ENCODE data around the gene FTSJ1.
"Not testable (repeated sequence)": the region's sequence is repeated elsewhere in the genome, so short reads cannot be mapped to it uniquely, and the experiment has no call there.

FTSJ1 gene

GRCh38 chrX:48522291-48522690 lies 46.3 kb downstream of the FTSJ1 start:
- DNase-seq (ENCODE audit: extremely low spot score) = no peak
- ChIA-PET POLR2A (interaction anchor here (0.8 to 1.8 kb wide), 4 partner anchors 8 to 17 kb away, joined by 3 to 10 read pairs (median 4); partner anchors contain the start of gene TBC1D25), CTCF (no interaction called here)
- TF ChIP-seq FOXA1 (IDR thresholded peaks at IDR 0.05) (no peak), L3MBTL2 (conservative IDR thresholded peaks at IDR 0.05) (no peak), TARDBP (IDR thresholded peaks at IDR 0.05) (no peak), FOXK2 (IDR thresholded peaks at IDR 0.05) (no peak), NFRKB (IDR thresholded peaks at IDR 0.05) (no peak), FOXM1 (IDR thresholded peaks at IDR 0.05; ENCODE audit: borderline replicate concordance) (no peak), ARNT (IDR thresholded peaks at IDR 0.05) (no peak), LEF1 (IDR thresholded peaks at IDR 0.05; ENCODE audit: borderline replicate concordance) (no peak), ELF4 (IDR thresholded peaks at IDR 0.05) (no peak), CTBP1 (IDR thresholded peaks at IDR 0.05; ENCODE audit: borderline replicate concordance) (no peak)

DNA sequence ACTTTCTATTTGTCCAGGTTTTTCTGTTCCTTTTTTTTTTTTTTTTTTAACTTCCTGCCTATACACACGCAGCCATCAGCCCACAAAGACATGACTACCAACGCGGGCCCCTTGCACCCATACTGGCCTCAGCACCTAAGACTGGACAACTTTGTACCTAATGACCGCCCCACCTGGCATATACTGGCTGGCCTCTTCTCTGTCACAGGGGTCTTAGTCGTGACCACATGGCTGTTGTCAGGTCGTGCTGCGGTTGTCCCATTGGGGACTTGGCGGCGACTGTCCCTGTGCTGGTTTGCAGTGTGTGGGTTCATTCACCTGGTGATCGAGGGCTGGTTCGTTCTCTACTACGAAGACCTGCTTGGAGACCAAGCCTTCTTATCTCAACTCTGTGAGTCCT lies 47.7 kb downstream of the FTSJ1 start:
- DNase-seq (ENCODE audit: extremely low spot score) = no peak
- ChIA-PET CTCF (no interaction called here), POLR2A (no interaction called here)
- TF ChIP-seq SP1 (IDR thresholded peaks at IDR 0.05) = no peak
- no peak for TF ChIP-seq ARNT (IDR thresholded peaks at IDR 0.05)

- DNase-seq (ENCODE audit: extremely low spot score) = not testable (repeated sequence)
- POLR2A ChIA-PET = interaction anchor here (1.6 kb wide), 1 partner anchor 48 kb away, joined by 3 read pairs; the partner anchor contains the start of gene RBM3
- CTCF ChIA-PET = interaction anchor here (0.6 kb wide), 1 partner anchor 78 kb away, joined by 3 read pairs; no protein-coding TSS in a partner anchor
These were observed 49.9 kb downstream of the FTSJ1 start for GRCh38 chrX:48525853-48526252.

- CTCF ChIA-PET = no interaction called here
- no peak for DNase-seq (ENCODE audit: extremely low spot score)
These were observed 54.7 kb downstream of the FTSJ1 start for GRCh38 chrX:48530736-48531135.

GRCh38 chrX:48531358-48531959 lies 55.5 kb downstream of the FTSJ1 start:
- POLR2A ChIA-PET = interaction anchor here (1.6 to 1.7 kb wide), 2 partner anchors 9 kb away, joined by 4 read pairs; partner anchors contain the start of genes EBP and TBC1D25
- CTCF ChIA-PET = no interaction called here
- DNase-seq (ENCODE audit: extremely low spot score) = no peak
- TF ChIP-seq, protein P1, sequence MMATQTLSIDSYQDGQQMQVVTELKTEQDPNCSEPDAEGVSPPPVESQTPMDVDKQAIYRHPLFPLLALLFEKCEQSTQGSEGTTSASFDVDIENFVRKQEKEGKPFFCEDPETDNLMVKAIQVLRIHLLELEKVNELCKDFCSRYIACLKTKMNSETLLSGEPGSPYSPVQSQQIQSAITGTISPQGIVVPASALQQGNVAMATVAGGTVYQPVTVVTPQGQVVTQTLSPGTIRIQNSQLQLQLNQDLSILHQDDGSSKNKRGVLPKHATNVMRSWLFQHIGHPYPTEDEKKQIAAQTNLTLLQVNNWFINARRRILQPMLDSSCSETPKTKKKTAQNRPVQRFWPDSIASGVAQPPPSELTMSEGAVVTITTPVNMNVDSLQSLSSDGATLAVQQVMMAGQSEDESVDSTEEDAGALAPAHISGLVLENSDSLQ (IDR thresholded peaks at IDR 0.05) = no peak
- TF ChIP-seq FOXK2 (IDR thresholded peaks at IDR 0.05) = no peak
- no peak for TF ChIP-seq LEF1 (IDR thresholded peaks at IDR 0.05; ENCODE audit: borderline replicate concordance)
- no peak for TF ChIP-seq NFRKB (IDR thresholded peaks at IDR 0.05)
- TF ChIP-seq SUZ12 (IDR thresholded peaks at IDR 0.05) = no peak
- no peak for TF ChIP-seq TARDBP (IDR thresholded peaks at IDR 0.05)
- TF ChIP-seq FOXA1 (IDR thresholded peaks at IDR 0.05) = no peak
- no peak for TF ChIP-seq HDGF (IDR thresholded peaks at IDR 0.05; ENCODE audit: borderline replicate concordance)
- no peak for TF ChIP-seq FOXM1 (IDR thresholded peaks at IDR 0.05; ENCODE audit: borderline replicate concordance)

More at GRCh38 chrX:48530736-48531135, 54.7 kb downstream of the FTSJ1 start:
- POLR2A ChIA-PET = interaction anchor here (1.1 to 1.7 kb wide), 2 partner anchors 9 kb away, joined by 3 to 4 read pairs; partner anchors contain the start of gene TBC1D25
- TF ChIP-seq L3MBTL2 (conservative IDR thresholded peaks at IDR 0.05) (no peak), CTBP1 (IDR thresholded peaks at IDR 0.05; ENCODE audit: borderline replicate concordance) (no peak), BHLHE40 (IDR thresholded peaks at IDR 0.05; ENCODE audit: borderline replicate concordance) (no peak), TARDBP (IDR thresholded peaks at IDR 0.05) (no peak), NFRKB (IDR thresholded peaks at IDR 0.05) (no peak), ARNT (IDR thresholded peaks at IDR 0.05) (no peak), ZNF384 (IDR thresholded peaks at IDR 0.05) (no peak), ELF4 (IDR thresholded peaks at IDR 0.05) (no peak), SP1 (IDR thresholded peaks at IDR 0.05) (no peak), FOXM1 (IDR thresholded peaks at IDR 0.05; ENCODE audit: borderline replicate concordance) (no peak), HDGF (IDR thresholded peaks at IDR 0.05; ENCODE audit: borderline replicate concordance) (no peak), FOXK2 (IDR thresholded peaks at IDR 0.05) (no peak)
- TF ChIP-seq, protein P1 (IDR thresholded peaks at IDR 0.05) = no peak

GRCh38 chrX:48532161-48532560 lies 56.2 kb downstream of the FTSJ1 start:
- no peak for DNase-seq (ENCODE audit: extremely low spot score)
- ChIA-PET POLR2A (interaction anchor here (1.6 to 1.7 kb wide), 2 partner anchors 8 to 10 kb away, joined by 4 read pairs; partner anchors contain the start of genes EBP and TBC1D25), CTCF (no interaction called here)
- no peak for TF ChIP-seq CTBP1 (IDR thresholded peaks at IDR 0.05; ENCODE audit: borderline replicate concordance)
- TF ChIP-seq FOXK2 (IDR thresholded peaks at IDR 0.05) = no peak
- TF ChIP-seq ZNF384 (IDR thresholded peaks at IDR 0.05) = no peak
- TF ChIP-seq, protein P1 (IDR thresholded peaks at IDR 0.05) = no peak
- no peak for TF ChIP-seq ARNT (IDR thresholded peaks at IDR 0.05)
- no peak for TF ChIP-seq TARDBP (IDR thresholded peaks at IDR 0.05)
- TF ChIP-seq HDGF (IDR thresholded peaks at IDR 0.05; ENCODE audit: borderline replicate concordance) = no peak
- TF ChIP-seq L3MBTL2 (conservative IDR thresholded peaks at IDR 0.05) = no peak
- no peak for TF ChIP-seq SUZ12 (IDR thresholded peaks at IDR 0.05)
- TF ChIP-seq SP1 (IDR thresholded peaks at IDR 0.05) = no peak
- TF ChIP-seq FOXM1 (IDR thresholded peaks at IDR 0.05; ENCODE audit: borderline replicate concordance) = no peak
- no peak for TF ChIP-seq LEF1 (IDR thresholded peaks at IDR 0.05; ENCODE audit: borderline replicate concordance)
- no peak for TF ChIP-seq NFRKB (IDR thresholded peaks at IDR 0.05)
- TF ChIP-seq FOXA1 (IDR thresholded peaks at IDR 0.05) = no peak
- no peak for TF ChIP-seq BHLHE40 (IDR thresholded peaks at IDR 0.05; ENCODE audit: borderline replicate concordance)
- TF ChIP-seq ELF4 (IDR thresholded peaks at IDR 0.05) = no peak
